ENCODE measurements around the gene FAM168B. TPM values are rescaled to one million over a fixed set of nuclear protein-coding genes. Genes with fewer than 3 reads are reported as not detected.

FAM168B gene
- polyA plus RNA-seq, 1 donor (not counting 4 experiments of a cell fraction or from before 2014, with no cell fraction given) = 50.8 TPM

GRCh38 chr2:131056204-131056931 lies 36.9 kb downstream of the FAM168B start:
- H3K27me3 ChIP-seq (ENCODE audit: control insufficient read depth, extremely low read depth, insufficient read depth, low read length) = no peaks in the 10 kb centered on the region
- no peaks in the 10 kb centered on the region for H3K9me1 ChIP-seq (ENCODE audit: control insufficient read depth, extremely low read depth, insufficient read depth, low read length)
- dilution Hi-C loops (cut with MboI; ENCODE audit: extremely low pct_ligation_motif_present, low sequenced_read_pairs) = no loop called here
- DNase-seq (ENCODE audit: low read depth, low spot score) (no peak), FAIRE-seq (no peak)
- no peaks in the 10 kb centered on the region for H3K9me3 ChIP-seq (ENCODE audit: control insufficient read depth, low read depth, low read length)
- peaks cover 12% of the 10 kb centered on the region for H4K20me1 ChIP-seq (ENCODE audit: control insufficient read depth, extremely low read depth, insufficient read depth, low read length)
- H3K9ac ChIP-seq (ENCODE audit: control insufficient read depth, extremely low read depth, insufficient read depth, low read length) = no peak overlapping the region
- H3K79me2 ChIP-seq (ENCODE audit: control insufficient read depth, insufficient read depth, low read length) = peaks cover 70% of the 10 kb centered on the region
- no peaks in the 10 kb centered on the region for H3K4me1 ChIP-seq (ENCODE audit: control insufficient read depth, extremely low read depth, insufficient read depth, low read length)
- H3K27ac ChIP-seq (ENCODE audit: control insufficient read depth, insufficient read depth, low read length) = no peak overlapping the region
- no peak overlapping the region for H3K4me2 ChIP-seq (ENCODE audit: control insufficient read depth, extremely low read depth, insufficient read depth, low read depth, low read length)
- TF ChIP-seq EZH2 (IDR thresholded peaks at IDR 0.05; ENCODE audit: low read length) (no peak), CTCF (optimal IDR thresholded peaks at IDR 0.05 in 1 of 3, IDR thresholded peaks at IDR 0.05 in 1 of 3, conservative IDR thresholded peaks at IDR 0.05 in 1 of 3; ENCODE audit: extremely low read depth in 1 of 3, insufficient read depth in 2 of 3, low read length in 3 of 3) (no peak)
- no peak overlapping the region for H3K4me3 ChIP-seq (ENCODE audit: control insufficient read depth in 2 of 3, extremely low read depth in 1 of 3, insufficient read depth in 2 of 3, low read depth in 1 of 3, low read length in 3 of 3)
- H3K36me3 ChIP-seq (ENCODE audit: control insufficient read depth in 2 of 2, extremely low read depth in 1 of 2, insufficient read depth in 2 of 2, low read length in 2 of 2) = peaks cover 35 to 41% of the 10 kb centered on the region in 2 experiments
- H2AFZ ChIP-seq (ENCODE audit: control insufficient read depth, low read length) = no peak overlapping the region

- no peaks in the 10 kb centered on the region for H3K4me1 ChIP-seq (ENCODE audit: control insufficient read depth, extremely low read depth, insufficient read depth, low read length)
- peaks cover 39 to 41% of the 10 kb centered on the region in 2 experiments for H3K36me3 ChIP-seq (ENCODE audit: control insufficient read depth in 2 of 2, extremely low read depth in 1 of 2, insufficient read depth in 2 of 2, low read length in 2 of 2)
- no peak for FAIRE-seq
- H3K27ac ChIP-seq (ENCODE audit: control insufficient read depth, insufficient read depth, low read length) = no peak overlapping the region
- H3K79me2 ChIP-seq (ENCODE audit: control insufficient read depth, insufficient read depth, low read length) = peaks cover 62% of the 10 kb centered on the region
- no peaks in the 10 kb centered on the region for H3K9me1 ChIP-seq (ENCODE audit: control insufficient read depth, extremely low read depth, insufficient read depth, low read length)
- no peak overlapping the region for H3K4me3 ChIP-seq (ENCODE audit: control insufficient read depth in 2 of 3, extremely low read depth in 1 of 3, insufficient read depth in 2 of 3, low read depth in 1 of 3, low read length in 3 of 3)
- H4K20me1 ChIP-seq (ENCODE audit: control insufficient read depth, extremely low read depth, insufficient read depth, low read length) = peaks cover 12% of the 10 kb centered on the region
- TF ChIP-seq CTCF (optimal IDR thresholded peaks at IDR 0.05 in 1 of 3, IDR thresholded peaks at IDR 0.05 in 1 of 3, conservative IDR thresholded peaks at IDR 0.05 in 1 of 3; ENCODE audit: extremely low read depth in 1 of 3, insufficient read depth in 2 of 3, low read length in 3 of 3) (no peak), EZH2 (IDR thresholded peaks at IDR 0.05; ENCODE audit: low read length) (no peak)
- H2AFZ ChIP-seq (ENCODE audit: control insufficient read depth, low read length) = no peak overlapping the region
- H3K4me2 ChIP-seq (ENCODE audit: control insufficient read depth, extremely low read depth, insufficient read depth, low read depth, low read length) = no peak overlapping the region
- dilution Hi-C loops (cut with MboI; ENCODE audit: extremely low pct_ligation_motif_present, low sequenced_read_pairs) = no loop called here
- no peak for DNase-seq (ENCODE audit: low read depth, low spot score)
- H3K9me3 ChIP-seq (ENCODE audit: control insufficient read depth, low read depth, low read length) = no peaks in the 10 kb centered on the region
- no peaks in the 10 kb centered on the region for H3K27me3 ChIP-seq (ENCODE audit: control insufficient read depth, extremely low read depth, insufficient read depth, low read length)
- no peak overlapping the region for H3K9ac ChIP-seq (ENCODE audit: control insufficient read depth, extremely low read depth, insufficient read depth, low read length)
Measured at GRCh38 chr2:131055169-131056065, 37.8 kb downstream of the FAM168B start.

Data from keratinocyte (primary cell).